DOHH2 (cell line): ENCODE data around the gene DCAF11.

Experiments used
- H3F3A ChIP-seq: fragments of 200-600 bp; sonication (generic), shearing (Covaris generic); 2 replicates; pipeline ENCODE4 v1.6.0; 2016; ENCODE audit warnings: antibody characterized with exemption, mild to moderate bottlenecking; ENCODE audit not compliant: control insufficient read depth, insufficient read depth
- H3K27ac ChIP-seq: fragments of 200-600 bp; sonication (generic); 2 replicates; pipeline ENCODE4 v1.5.1; 2014; ENCODE audit warnings: low read depth, mild to moderate bottlenecking, low read length, moderate library complexity
- H3K27me3 ChIP-seq: fragments of 200-600 bp; sonication (generic); 2 replicates; pipeline ENCODE4 v1.6.1; 2014; ENCODE audit warnings: mild to moderate bottlenecking, low read length, mixed read lengths; ENCODE audit not compliant: control insufficient read depth
- H3K36me3 ChIP-seq: fragments of 200-600 bp; sonication (generic); 2 replicates; pipeline ENCODE4 v1.6.1; 2014; ENCODE audit warnings: mild to moderate bottlenecking, low read length, moderate library complexity, mixed read lengths; ENCODE audit not compliant: control insufficient read depth
- H3K4me1 ChIP-seq: fragments of 200-600 bp; sonication (generic); 2 replicates; pipeline ENCODE4 v1.6.1; 2014; ENCODE audit warnings: mild to moderate bottlenecking, low read length, mixed read lengths; ENCODE audit not compliant: control insufficient read depth
- H3K4me2 ChIP-seq: fragments of 200-600 bp; sonication (generic); 2 replicates; pipeline ENCODE4 v1.6.0; 2014; ENCODE audit warnings: mild to moderate bottlenecking, low read length, moderate library complexity
- H3K4me3 ChIP-seq: fragments of 200-600 bp; sonication (generic); 2 replicates; pipeline ENCODE4 v1.5.1; 2014; ENCODE audit warnings: mild to moderate bottlenecking, low read length, mixed read lengths
- H3K79me2 ChIP-seq: fragments of 200-600 bp; sonication (generic); 2 replicates; pipeline ENCODE4 v1.6.1; 2014; ENCODE audit warnings: mild to moderate bottlenecking, low read length, mixed read lengths; ENCODE audit not compliant: control insufficient read depth
- H3K9me2 ChIP-seq: fragments of 200-600 bp; sonication (generic); replicated peaks from 2 replicates; pipeline ENCODE4 v1.6.1; 2014; ENCODE audit warnings: mild to moderate bottlenecking, low read length, mixed read lengths; ENCODE audit not compliant: control insufficient read depth
- H3K9me3 ChIP-seq: fragments of 200-600 bp; sonication (generic); 2 replicates; pipeline ENCODE4 v1.6.1; 2014; ENCODE audit warnings: antibody characterized with exemption, low read length, mixed read lengths; ENCODE audit not compliant: control insufficient read depth, insufficient read depth
- H4K20me1 ChIP-seq: fragments of 200-600 bp; sonication (generic); 2 replicates; pipeline ENCODE4 v1.6.0; 2014; ENCODE audit warnings: low read depth, mild to moderate bottlenecking, antibody characterized with exemption, low read length, moderate library complexity; ENCODE audit not compliant: control insufficient read depth, insufficient read depth
- CTCF ChIP-seq: fragments of 200-600 bp; sonication (generic); IDR thresholded peaks from one replicate; pipeline ENCODE4 v1.5.1; 2014; ENCODE audit warnings: antibody characterized with exemption, mild to moderate bottlenecking, low read depth, low read length; ENCODE audit not compliant: poor library complexity, severe bottlenecking
- EZH2phosphoT487 ChIP-seq: fragments of 200-600 bp; sonication (generic); IDR thresholded peaks from 2 replicates; pipeline ENCODE4 v1.6.1; 2017; ENCODE audit warnings: borderline replicate concordance, mild to moderate bottlenecking, antibody characterized with exemption, low read length, moderate library complexity, mixed read lengths

The DCAF11 gene

GRCh38 chr14:24072436-24072835 lies 42.1 kb upstream of the DCAF11 start:
- H3K9me3 ChIP-seq, result no peaks in the 10 kb centered on the region
- H4K20me1 ChIP-seq, result no peaks in the 10 kb centered on the region
- no peak overlapping the region for H3K4me2 ChIP-seq
- H3K36me3 ChIP-seq, result no peaks in the 10 kb centered on the region
- no peaks in the 10 kb centered on the region for H3K9me2 ChIP-seq
- TF ChIP-seq EZH2phosphoT487 (no peak), CTCF (no peak)
- H3K27me3 ChIP-seq, result no peaks in the 10 kb centered on the region
- H3K4me3 ChIP-seq, result no peak overlapping the region
- no peak overlapping the region for H3K27ac ChIP-seq
- no peaks in the 10 kb centered on the region for H3K79me2 ChIP-seq
- H3F3A ChIP-seq, result no peaks in the 10 kb centered on the region
- H3K4me1 ChIP-seq, result peaks cover 10% of the 10 kb centered on the region

GRCh38 chr14:24072881-24073877 lies 41.4 kb upstream of the DCAF11 start:
- Histone ChIP-seq H3K27ac (no peak overlapping the region), H3K9me3 (no peaks in the 10 kb centered on the region), H4K20me1 (no peaks in the 10 kb centered on the region), H3K9me2 (no peaks in the 10 kb centered on the region), H3K4me2 (no peak overlapping the region), H3K4me3 (no peak overlapping the region), H3K79me2 (no peaks in the 10 kb centered on the region), H3K36me3 (no peaks in the 10 kb centered on the region), H3F3A (no peaks in the 10 kb centered on the region), H3K4me1 (peaks cover 10% of the 10 kb centered on the region), H3K27me3 (no peaks in the 10 kb centered on the region)
- TF ChIP-seq EZH2phosphoT487, result no peak
- no peak for TF ChIP-seq CTCF

GRCh38 chr14:24074625-24075484 lies 39.7 kb upstream of the DCAF11 start:
- Histone ChIP-seq H4K20me1 (no peaks in the 10 kb centered on the region), H3K4me2 (peak overlapping the region; percentile 24; the same call in 1 of the 2 replicates), H3K4me1 (peaks cover 13% of the 10 kb centered on the region), H3K9me3 (no peaks in the 10 kb centered on the region), H3K4me3 (no peak overlapping the region), H3K9me2 (no peaks in the 10 kb centered on the region), H3K36me3 (no peaks in the 10 kb centered on the region), H3K79me2 (no peaks in the 10 kb centered on the region), H3K27me3 (no peaks in the 10 kb centered on the region), H3K27ac (no peak overlapping the region), H3F3A (no peaks in the 10 kb centered on the region)
- TF ChIP-seq EZH2phosphoT487 (no peak), CTCF (no peak)
